ENCODE measurements around the gene LCNL1.

LCNL1 gene

DNA sequence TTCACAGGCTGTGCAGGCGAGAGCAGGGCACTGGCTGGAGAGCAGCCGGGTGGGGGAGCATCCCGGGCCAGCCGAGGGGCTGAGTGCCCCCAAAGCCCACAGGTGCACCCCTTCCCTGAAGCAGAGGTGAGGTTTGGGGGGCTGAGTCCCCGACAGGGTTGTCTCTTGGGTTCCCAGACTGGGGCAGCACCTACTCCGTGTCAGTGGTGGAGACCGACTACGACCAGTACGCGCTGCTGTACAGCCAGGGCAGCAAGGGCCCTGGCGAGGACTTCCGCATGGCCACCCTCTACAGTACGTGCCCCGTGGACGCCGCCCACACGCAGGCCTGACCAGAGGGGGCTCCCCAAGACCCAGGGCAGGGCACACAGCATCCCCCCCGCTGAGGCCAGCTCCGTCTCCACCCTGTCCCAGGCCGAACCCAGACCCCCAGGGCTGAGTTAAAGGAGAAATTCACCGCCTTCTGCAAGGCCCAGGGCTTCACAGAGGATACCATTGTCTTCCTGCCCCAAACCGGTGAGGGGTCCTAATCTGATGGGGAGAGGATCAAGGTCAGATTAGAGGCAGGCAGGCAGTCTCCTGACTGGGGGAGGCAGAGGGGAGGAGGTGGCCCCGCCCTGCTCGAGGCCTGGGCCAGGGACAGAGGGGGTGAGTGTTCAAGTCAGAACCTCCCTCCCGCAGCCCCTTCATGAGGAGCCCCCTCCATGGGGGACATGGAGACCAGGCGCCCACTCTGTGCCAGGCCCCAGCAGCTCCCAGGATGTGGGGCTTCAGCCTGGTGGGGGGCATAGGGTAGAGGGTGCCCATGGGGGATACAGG is 2.8 kb upstream of the LCNL1 start:
- Histone ChIP-seq H3K9ac (ENCODE audit: low read depth, low read length) (no peak overlapping the region), H3K27me3 (ENCODE audit: control insufficient read depth, insufficient read depth, low read length) (peaks cover 22% of the 10 kb centered on the region), H3K4me1 (ENCODE audit: control insufficient read depth, insufficient read depth, low read length) (peaks cover 5% of the 10 kb centered on the region; the same call in 1 of the 2 replicates), H3K36me3 (ENCODE audit: control insufficient read depth, insufficient read depth, low read length) (no peaks in the 10 kb centered on the region), H3K4me3 (ENCODE audit: low read depth, low read length) (no peak overlapping the region), H3K9me3 (ENCODE audit: control insufficient read depth, insufficient read depth, low read length) (no peaks in the 10 kb centered on the region), H3K27ac (ENCODE audit: low read depth, low read length) (no peak overlapping the region)

DNA sequence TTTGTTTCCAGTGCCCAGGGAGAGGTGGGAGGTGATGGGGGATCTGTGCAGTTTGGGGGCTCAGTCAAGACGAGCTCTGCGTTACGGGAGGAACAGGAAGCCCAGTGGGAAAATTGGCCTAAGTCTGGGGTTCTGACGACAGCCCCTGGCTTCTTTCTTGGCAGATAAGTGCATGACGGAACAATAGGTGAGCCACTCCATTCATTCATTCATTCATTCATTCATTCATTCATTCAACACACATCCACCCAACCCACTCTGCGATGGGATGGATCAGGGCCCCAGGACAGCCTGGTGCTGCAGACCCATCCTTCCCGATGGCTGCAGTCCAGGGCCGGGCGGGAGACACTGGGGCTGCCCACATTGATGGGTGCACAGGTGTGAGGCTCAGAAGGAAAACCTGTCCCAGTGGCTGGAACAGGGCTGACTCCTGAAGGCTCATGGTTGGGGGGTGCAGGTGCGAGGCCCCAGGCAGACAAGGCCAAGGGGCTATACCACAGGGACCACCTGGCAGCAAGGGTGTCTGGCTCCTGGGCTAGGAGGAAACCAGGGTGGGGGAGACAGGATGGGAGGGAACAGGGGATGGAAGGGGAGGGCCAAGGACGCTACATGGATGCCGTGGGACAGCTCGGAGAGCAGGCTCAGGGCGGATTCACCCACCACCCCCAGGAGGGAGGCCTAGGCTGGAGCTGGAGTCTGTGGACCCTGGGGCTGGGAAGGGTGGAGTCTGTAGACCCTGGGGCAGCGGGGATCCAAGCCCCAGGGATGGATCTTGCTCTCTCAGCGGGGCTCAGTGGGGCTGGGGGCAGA is 1.9 kb upstream of the LCNL1 start:
- Histone ChIP-seq H3K27ac (ENCODE audit: low read depth, low read length) (no peak overlapping the region), H3K36me3 (ENCODE audit: control insufficient read depth, insufficient read depth, low read length) (no peaks in the 10 kb centered on the region), H3K4me1 (ENCODE audit: control insufficient read depth, insufficient read depth, low read length) (peaks cover 5% of the 10 kb centered on the region; the same call in 1 of the 2 replicates), H3K9ac (ENCODE audit: low read depth, low read length) (no peak overlapping the region), H3K4me3 (ENCODE audit: low read depth, low read length) (no peak overlapping the region), H3K9me3 (ENCODE audit: control insufficient read depth, insufficient read depth, low read length) (no peaks in the 10 kb centered on the region), H3K27me3 (ENCODE audit: control insufficient read depth, insufficient read depth, low read length) (peaks cover 30% of the 10 kb centered on the region)

DNA sequence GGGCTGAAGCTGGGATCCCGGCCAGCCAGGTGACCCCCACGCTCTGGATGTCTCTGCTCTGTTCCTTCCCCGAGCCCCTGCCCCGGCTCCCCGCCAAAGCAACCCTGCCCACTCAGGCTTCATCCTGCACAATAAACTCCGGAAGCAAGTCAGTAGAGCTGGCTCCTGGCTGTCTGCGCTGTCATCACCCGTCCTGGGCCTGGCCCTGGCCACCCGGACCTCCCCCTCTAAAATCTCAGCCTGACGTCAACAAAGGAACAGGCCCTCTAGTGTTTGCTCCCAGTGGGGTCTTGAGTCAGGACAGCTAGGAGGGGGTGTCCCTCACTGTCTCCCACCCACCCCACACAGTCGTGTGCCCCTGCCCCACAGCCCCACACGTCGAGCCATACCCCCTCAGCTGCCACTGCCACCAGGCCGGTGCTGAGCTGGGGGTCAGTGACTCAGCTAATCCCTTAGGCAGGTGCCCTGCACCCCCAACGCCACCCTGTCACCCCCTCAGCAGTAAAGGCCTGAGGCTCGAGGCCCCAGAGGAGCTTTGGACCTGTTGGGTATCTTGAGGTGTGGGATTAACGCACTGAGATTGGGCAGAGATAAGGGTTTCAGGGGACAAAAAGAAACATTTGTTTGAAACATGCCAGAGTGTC is 1.1 kb upstream of the LCNL1 start:
- Histone ChIP-seq H3K9ac (ENCODE audit: low read depth, low read length) (no peak overlapping the region), H3K4me3 (ENCODE audit: low read depth, low read length) (no peak overlapping the region), H3K27me3 (ENCODE audit: control insufficient read depth, insufficient read depth, low read length) (peaks cover 35% of the 10 kb centered on the region), H3K27ac (ENCODE audit: low read depth, low read length) (no peak overlapping the region), H3K36me3 (ENCODE audit: control insufficient read depth, insufficient read depth, low read length) (no peaks in the 10 kb centered on the region), H3K9me3 (ENCODE audit: control insufficient read depth, insufficient read depth, low read length) (no peaks in the 10 kb centered on the region), H3K4me1 (ENCODE audit: control insufficient read depth, insufficient read depth, low read length) (peaks cover 5% of the 10 kb centered on the region; the same call in 1 of the 2 replicates)

DNA sequence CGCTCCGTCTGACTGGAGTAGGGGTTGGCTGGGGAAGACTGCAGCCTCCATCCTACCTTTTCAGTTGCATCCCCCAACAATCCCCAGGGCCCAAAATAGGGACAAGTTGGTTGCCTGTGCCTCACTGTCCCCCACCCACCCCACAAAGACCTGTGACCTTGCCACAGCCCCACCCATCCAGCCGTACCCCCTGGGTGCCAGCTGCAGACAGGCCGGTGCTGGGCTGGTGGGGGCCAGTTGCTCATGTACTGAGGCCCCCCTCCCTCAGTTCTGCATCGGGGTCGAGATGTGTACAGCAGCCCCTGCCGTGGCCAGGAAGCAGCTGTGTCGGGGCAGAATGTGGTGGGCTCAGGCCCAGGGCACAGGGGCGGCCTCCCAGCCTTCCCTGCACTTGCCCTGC is 374 bp downstream of the LCNL1 start:
- Histone ChIP-seq H3K4me1 (ENCODE audit: control insufficient read depth, insufficient read depth, low read length) (no peaks in the 10 kb centered on the region), H3K36me3 (ENCODE audit: control insufficient read depth, insufficient read depth, low read length) (no peaks in the 10 kb centered on the region), H3K4me3 (ENCODE audit: low read depth, low read length) (no peak overlapping the region), H3K27ac (ENCODE audit: low read depth, low read length) (no peak overlapping the region), H3K9me3 (ENCODE audit: control insufficient read depth, insufficient read depth, low read length) (no peaks in the 10 kb centered on the region), H3K27me3 (ENCODE audit: control insufficient read depth, insufficient read depth, low read length) (peaks cover 25% of the 10 kb centered on the region), H3K9ac (ENCODE audit: low read depth, low read length) (no peak overlapping the region)

DNA sequence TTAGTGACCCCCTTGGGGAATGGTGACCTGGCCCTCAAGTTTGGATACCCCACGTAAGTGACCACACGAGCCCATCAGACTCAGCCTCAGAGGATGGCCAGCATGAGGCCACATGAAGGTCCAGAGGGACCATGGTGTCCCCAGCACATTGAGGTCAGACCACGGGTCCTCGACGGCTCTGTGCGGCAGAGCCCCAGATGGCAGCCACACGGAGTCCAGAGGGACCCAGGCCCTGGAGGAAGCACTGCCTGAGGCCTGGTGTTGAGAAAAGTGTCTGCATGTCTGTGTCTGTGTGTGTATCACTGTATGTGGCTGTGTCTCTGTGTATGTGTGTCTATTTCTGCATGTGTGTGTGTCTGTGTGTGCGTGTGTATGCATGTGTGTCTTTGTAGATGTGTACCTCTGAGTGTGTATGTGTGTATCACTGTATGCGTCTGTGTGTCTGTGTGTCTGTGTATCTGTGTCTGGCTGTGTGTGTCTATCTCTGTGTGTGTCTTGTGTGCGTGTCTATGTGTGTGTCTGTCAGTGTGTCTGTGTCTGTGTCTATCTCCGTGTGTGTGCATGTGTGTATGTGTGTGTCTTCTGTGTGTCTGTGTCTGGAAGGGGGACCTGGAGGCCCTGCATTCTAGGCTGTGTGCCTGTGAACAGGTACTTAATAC is 992 bp downstream of the LCNL1 start:
- Histone ChIP-seq H3K9ac (ENCODE audit: low read depth, low read length) (no peak overlapping the region), H3K4me3 (ENCODE audit: low read depth, low read length) (no peak overlapping the region), H3K27ac (ENCODE audit: low read depth, low read length) (no peak overlapping the region), H3K27me3 (ENCODE audit: control insufficient read depth, insufficient read depth, low read length) (peaks cover 25% of the 10 kb centered on the region), H3K9me3 (ENCODE audit: control insufficient read depth, insufficient read depth, low read length) (no peaks in the 10 kb centered on the region), H3K4me1 (ENCODE audit: control insufficient read depth, insufficient read depth, low read length) (no peaks in the 10 kb centered on the region), H3K36me3 (ENCODE audit: control insufficient read depth, insufficient read depth, low read length) (no peaks in the 10 kb centered on the region)

DNA sequence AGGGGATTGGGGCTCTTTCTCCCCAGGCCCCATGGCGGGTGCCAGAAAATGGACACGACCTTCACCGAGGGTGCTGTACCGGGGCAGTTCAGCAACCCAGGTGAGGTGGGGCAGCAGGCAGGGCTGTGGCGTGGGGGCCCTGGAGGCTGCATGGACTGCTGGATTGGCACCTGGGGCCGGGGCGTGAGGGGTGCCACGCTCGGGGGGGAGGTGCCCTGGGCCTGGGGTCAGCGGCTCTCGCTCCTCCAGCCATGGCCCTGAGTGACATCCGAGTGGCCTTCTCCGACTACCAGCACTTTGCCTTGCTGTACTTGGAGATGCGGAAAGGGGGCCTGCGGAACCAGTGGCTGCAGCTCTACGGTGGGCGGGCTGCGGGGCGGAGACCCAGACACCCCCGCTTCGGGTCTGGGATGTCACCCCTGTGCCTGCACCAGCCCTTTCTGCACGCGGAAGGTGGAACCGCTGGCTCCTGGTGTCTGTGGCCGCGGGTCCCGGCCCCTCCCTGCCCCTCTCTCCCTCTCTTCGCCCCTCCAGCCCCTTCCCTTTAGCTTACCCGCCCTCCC is 1.8 kb downstream of the LCNL1 start:
- Histone ChIP-seq H3K36me3 (ENCODE audit: control insufficient read depth, insufficient read depth, low read length) (no peaks in the 10 kb centered on the region), H3K9me3 (ENCODE audit: control insufficient read depth, insufficient read depth, low read length) (no peaks in the 10 kb centered on the region), H3K4me1 (ENCODE audit: control insufficient read depth, insufficient read depth, low read length) (no peaks in the 10 kb centered on the region), H3K4me3 (ENCODE audit: low read depth, low read length) (peak overlapping the region; percentile 53; the same call in 1 of the 2 replicates), H3K27ac (ENCODE audit: low read depth, low read length) (no peak overlapping the region), H3K27me3 (ENCODE audit: control insufficient read depth, insufficient read depth, low read length) (peaks cover 25% of the 10 kb centered on the region), H3K9ac (ENCODE audit: low read depth, low read length) (no peak overlapping the region)

DNA sequence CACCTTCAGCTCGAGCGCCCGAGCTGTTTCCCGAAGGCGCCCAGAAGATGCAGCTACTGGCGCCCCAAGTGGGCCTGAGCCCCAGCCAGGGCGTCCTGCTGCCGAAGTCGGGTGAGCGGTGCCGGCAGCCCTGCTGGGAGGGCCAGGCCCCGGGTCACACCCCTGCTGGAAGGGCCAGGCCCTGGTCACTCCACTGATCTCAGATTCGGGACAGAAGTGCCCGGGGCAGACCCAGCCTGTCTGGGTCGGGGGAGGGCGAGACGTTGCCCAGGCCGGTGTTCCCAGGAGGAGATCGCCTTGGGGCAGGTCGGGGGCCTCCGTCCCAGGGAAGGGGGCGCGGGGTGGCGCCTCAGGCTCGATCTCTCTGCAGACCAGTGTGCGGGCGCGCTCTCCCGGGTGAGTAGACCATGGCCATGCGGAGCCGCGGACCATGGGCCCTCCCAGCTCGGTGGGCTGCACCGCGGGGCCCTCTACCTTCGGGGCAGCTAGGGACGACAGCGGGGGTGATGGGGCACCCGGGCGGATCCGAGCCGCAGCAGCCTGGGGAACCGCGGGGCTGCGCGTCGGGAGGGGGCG is 2.3 kb downstream of the LCNL1 start:
- H3K9me3 ChIP-seq (ENCODE audit: control insufficient read depth, insufficient read depth, low read length): no peaks in the 10 kb centered on the region
- H3K4me1 ChIP-seq (ENCODE audit: control insufficient read depth, insufficient read depth, low read length): no peaks in the 10 kb centered on the region
- H3K4me3 ChIP-seq (ENCODE audit: low read depth, low read length): peak overlapping the region; percentile 53
- no peaks in the 10 kb centered on the region for H3K36me3 ChIP-seq (ENCODE audit: control insufficient read depth, insufficient read depth, low read length)
- H3K9ac ChIP-seq (ENCODE audit: low read depth, low read length): no peak overlapping the region
- H3K27ac ChIP-seq (ENCODE audit: low read depth, low read length): no peak overlapping the region
- H3K27me3 ChIP-seq (ENCODE audit: control insufficient read depth, insufficient read depth, low read length): peaks cover 25% of the 10 kb centered on the region

DNA sequence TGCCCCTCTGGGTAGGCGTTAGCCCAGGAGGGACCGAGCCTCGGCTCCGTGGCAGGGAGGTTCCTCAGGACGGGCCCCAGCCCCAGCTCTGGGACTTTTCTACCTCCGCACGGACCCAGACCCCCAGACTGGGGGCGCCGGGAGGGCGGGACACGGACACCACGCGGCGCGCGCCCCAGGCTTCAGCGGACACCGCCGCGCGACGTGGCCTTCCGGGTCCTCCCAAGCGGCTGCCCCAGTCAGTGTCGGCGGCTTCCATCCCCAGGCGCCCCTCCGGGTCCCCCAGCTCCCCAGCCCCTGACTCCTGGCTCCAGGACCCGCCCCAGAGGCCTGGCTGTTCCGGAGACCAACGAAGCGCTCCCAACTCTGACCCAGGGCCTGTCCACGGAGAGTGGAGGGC is 3.1 kb downstream of the LCNL1 start:
- Histone ChIP-seq H3K27me3 (ENCODE audit: control insufficient read depth, insufficient read depth, low read length) (peaks cover 30% of the 10 kb centered on the region), H3K9ac (ENCODE audit: low read depth, low read length) (no peak overlapping the region), H3K27ac (ENCODE audit: low read depth, low read length) (no peak overlapping the region), H3K36me3 (ENCODE audit: control insufficient read depth, insufficient read depth, low read length) (no peaks in the 10 kb centered on the region), H3K4me3 (ENCODE audit: low read depth, low read length) (peak overlapping the region; percentile 29; the same call in 1 of the 2 replicates), H3K4me1 (ENCODE audit: control insufficient read depth, insufficient read depth, low read length) (no peaks in the 10 kb centered on the region), H3K9me3 (ENCODE audit: control insufficient read depth, insufficient read depth, low read length) (no peaks in the 10 kb centered on the region)

DNA sequence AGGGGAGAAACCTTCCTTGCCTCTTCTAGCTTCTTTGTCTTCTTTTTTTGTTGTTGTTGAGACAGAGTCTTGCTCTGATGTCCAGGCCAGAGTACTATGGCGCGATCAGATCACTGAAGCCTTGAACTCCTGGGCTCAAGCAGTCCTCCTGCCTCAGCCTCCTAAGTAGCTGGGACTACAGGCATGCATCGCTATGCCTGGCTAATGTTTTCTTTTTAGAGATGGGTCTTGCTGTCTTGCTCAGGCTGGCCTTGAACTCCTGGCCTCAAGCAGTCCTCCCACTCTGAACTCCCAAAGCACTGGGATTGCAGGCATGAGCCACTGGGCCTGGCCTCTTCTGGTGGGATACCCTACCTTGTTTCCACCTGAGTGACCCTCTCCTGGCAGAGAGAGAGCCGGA is 6.1 kb downstream of the LCNL1 start:
- no peak overlapping the region for H3K4me3 ChIP-seq (ENCODE audit: low read depth, low read length)
- H3K4me1 ChIP-seq (ENCODE audit: control insufficient read depth, insufficient read depth, low read length): no peaks in the 10 kb centered on the region
- 0 out of 2 replicates have a peak, but pooled peaks cover 6% of the 10 kb centered on the region for H3K36me3 ChIP-seq (ENCODE audit: control insufficient read depth, insufficient read depth, low read length)
- H3K27me3 ChIP-seq (ENCODE audit: control insufficient read depth, insufficient read depth, low read length): peaks cover 39% of the 10 kb centered on the region
- no peaks in the 10 kb centered on the region for H3K9me3 ChIP-seq (ENCODE audit: control insufficient read depth, insufficient read depth, low read length)
- no peak overlapping the region for H3K9ac ChIP-seq (ENCODE audit: low read depth, low read length)
- H3K27ac ChIP-seq (ENCODE audit: low read depth, low read length): no peak overlapping the region

DNA sequence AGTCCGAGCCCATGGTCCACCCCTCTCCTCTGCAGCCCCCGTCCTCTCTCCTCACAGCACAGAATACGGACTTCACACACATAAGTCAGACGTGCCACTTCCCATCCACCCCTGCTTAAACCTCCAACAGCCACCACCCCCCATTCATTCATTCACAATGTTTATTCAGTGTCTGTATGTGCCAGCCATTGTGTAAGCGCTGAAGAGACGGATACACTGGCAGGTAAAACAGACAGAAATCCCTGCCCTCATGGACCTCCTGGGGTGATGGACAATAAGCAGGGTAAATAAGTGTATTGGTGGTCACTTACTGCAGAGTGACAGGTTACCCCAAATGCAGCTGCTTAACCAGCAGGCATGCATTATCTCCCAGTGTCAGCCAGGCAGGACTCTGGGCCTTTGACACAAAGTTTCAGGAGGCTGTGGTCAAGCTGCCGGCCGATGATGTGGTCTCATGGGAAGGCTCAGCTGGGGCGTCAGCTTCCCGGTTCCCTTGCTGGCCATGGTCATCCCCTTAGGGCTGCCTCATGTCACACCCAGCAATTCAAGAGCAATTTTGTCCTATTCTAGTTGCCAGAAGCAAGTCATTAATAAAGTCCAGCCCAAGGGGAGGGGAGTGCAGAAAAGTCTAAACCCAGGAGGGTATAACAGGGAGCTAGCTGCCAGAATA is 7.6 kb downstream of the LCNL1 start:
- no peak overlapping the region for H3K27ac ChIP-seq (ENCODE audit: low read depth, low read length)
- H3K4me3 ChIP-seq (ENCODE audit: low read depth, low read length): no peak overlapping the region
- H3K27me3 ChIP-seq (ENCODE audit: control insufficient read depth, insufficient read depth, low read length): peaks cover 38% of the 10 kb centered on the region
- H3K36me3 ChIP-seq (ENCODE audit: control insufficient read depth, insufficient read depth, low read length): 0 out of 2 replicates have a peak, but pooled peaks cover 7% of the 10 kb centered on the region
- H3K4me1 ChIP-seq (ENCODE audit: control insufficient read depth, insufficient read depth, low read length): no peaks in the 10 kb centered on the region
- H3K9me3 ChIP-seq (ENCODE audit: control insufficient read depth, insufficient read depth, low read length): no peaks in the 10 kb centered on the region
- H3K9ac ChIP-seq (ENCODE audit: low read depth, low read length): no peak overlapping the region

Measured in HUES48 (cell line).